GM18867 (cell line): ENCODE measurements around the gene PHYH.
"Not testable (repeated sequence)": the region's sequence is repeated elsewhere in the genome, so short reads cannot be mapped to it uniquely, and the experiment has no call there.

Experiments
- ATAC-seq: cut with Tn5 transposase; IDR thresholded peaks from one replicate; pipeline ENCODE4 v1.9.1; 2021; ENCODE audit warnings: mild to moderate bottlenecking, moderate library complexity; ENCODE audit not compliant: unreplicated experiment

PHYH gene

DNA sequence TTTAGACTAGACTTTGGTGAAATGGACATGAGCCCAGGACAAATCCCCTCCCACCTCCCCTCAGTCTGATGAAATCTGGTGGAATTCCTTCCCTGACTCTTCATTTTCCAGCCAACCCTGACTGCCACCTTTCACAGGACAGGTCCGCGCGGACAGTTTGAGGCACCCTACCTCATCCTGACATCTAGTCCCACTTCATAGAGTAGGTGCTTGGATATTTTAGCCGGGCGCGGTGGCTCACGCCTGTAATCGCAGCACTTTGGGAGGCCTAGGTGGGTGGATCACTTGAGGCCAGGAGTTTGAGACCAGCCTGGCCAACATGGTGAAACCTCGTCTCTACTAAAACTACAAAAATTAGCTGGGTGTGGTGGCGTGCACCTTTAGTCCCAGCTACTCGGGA lies 23.7 kb downstream of the PHYH start:
- ATAC-seq, result not testable (repeated sequence)

DNA sequence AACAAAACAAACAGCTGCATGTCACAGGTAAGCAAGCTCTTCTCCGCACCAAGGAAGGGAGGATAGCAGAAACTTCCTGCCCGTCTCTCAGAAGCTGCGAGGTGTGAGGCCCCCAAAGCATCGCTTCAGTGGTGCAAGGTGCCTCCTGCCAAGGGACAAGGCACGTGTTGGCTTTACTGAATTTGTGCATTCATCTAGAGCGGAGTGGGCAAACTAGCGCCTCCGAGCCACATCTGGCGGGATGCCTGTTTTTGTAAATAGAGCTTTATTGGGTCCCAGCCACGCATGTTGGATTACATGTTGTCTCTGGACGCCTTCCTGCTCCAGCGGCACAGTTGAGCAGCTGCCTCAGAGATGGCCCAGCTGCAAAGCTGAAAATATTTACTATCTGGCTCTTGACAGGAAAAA lies 27.7 kb downstream of the PHYH start:
- ATAC-seq, result peak; percentile 49

DNA sequence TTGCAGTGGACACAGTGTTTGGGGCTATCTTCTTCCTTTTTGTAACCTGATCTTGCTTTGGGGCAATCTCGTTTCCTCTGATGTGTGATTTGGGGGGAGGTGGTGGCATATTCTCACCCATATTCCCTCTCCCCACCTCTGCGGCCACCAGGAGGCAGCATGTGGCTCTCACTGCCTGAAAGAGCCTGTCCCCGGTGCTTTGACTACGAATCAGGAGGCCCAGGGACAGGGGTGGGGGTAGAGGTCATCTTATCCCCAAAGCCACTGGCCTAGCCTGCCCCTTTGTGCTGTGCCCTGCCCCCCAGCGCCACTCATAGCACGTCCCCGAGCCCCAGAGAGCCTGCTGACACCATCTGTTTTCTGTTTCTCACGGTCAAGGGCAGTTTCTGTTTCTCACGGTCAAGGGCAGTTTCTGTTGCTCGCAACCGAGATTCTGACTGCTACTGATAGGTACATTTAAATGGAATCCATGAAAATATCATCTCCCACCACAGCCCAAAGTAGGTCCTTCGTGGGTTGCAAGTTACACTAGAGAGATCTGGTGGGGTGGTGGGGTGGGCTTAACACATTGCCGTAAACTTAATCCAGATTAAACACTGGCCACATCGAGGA lies 28.2 kb downstream of the PHYH start:
- peak; percentile 83 for ATAC-seq

DNA sequence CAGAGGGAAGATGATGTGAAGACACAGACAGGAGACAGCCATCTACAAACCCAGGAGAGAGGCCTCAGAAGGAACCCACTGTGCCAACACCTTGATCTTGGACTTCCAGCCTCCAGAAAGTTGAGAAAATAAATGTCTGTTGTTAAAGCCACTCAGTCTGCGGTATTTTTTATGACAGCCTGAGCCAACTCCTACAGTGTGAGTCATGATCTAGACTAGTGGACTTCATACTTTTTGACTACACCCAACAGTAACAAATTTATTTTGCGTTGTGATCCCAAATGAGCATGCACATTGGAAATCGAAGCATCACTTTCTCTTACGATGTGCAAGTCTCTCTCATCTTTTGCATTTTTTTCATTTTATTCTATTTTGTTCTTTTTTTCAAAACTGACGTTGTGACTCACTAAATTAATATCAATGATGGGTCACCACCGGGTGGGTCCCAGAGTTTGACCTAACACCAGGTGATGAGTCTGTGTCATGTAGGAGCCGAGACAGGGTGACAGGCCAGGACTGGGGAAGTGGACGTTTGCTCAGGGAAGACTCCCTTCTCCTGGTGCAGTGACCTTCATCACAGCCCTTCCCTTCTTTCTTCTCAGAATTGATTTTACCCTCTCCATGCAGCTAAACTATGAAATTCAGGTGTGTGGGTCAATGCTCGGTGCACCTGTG lies 28.9 kb downstream of the PHYH start:
- ATAC-seq, result no peak

DNA sequence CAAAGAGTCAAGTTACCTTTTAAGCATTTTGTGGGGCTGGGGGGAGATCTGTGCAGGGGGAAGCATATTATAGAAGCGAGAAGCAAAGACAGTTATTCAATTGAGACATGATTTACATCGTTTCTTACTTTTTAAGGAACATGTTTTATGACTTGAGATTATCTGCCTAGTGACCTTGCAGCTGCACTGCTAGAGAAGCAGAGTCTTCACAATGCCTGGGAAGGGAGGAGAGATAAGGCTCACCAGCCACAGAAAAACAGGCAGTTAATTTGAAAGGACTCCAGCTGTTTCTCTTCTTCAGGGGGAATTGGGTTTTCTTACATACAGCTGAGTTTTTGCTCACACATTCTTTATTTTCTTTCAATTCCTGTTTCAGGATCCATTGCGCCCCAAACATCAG lies 31.0 kb downstream of the PHYH start:
- no peak for ATAC-seq

DNA sequence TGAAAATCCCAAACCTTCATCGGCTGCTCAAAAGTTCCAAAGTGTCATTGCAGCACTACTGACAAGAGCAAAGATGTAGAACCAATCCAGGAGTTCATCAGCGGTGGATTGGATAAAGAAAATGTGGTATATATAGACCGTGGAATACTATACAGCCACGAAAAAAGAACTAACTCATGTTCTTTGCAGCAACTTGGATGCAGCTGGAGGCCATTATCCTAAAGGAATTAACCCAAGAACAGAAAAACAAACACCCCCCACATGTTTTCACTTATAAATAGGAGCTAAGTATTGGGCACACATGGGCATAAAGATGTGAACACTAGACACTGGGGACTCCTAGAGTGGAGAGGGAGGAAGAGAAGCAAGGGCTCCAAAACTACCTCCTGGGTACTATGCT lies 31.6 kb downstream of the PHYH start:
- no peak for ATAC-seq

DNA sequence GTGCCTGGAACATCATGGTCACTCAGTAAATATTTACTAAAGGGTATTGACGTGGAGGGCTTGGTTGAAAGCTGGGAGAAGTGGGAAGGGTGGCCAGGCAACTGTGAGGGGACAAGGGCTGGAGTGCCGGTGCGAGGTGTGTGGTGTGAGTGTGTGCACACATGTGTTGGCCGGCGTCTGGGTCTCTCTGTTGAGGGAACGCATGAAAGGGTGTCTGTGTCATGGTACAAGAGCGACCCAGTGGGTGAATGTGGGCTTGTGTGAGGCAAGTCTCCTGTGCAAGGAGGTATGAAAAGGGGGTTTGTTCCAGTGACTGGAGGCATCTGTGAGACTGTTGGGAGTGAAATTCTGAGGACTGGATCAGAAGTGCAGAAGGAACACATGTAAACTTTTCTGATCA lies 36.3 kb downstream of the PHYH start:
- ATAC-seq, result no peak

DNA sequence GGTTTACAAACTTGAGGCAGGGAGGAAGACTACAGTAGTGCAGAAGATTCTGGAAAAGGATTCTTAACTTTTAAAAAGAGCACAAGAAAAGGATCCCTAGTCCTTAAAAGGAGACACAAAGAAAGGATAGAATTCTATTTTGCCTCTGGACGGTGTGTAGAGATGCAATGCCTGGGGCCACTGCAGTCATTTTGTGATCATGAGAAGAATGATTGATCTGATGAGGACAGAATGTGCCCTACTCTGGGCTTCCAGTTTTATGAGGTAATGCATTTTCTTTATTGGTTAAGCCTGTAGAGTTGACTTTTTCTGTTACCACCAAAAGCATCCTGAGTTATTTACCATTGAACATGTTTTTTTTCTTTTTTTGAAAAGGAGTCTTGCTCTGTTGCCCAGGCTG lies 37.4 kb downstream of the PHYH start:
- no peak for ATAC-seq

DNA sequence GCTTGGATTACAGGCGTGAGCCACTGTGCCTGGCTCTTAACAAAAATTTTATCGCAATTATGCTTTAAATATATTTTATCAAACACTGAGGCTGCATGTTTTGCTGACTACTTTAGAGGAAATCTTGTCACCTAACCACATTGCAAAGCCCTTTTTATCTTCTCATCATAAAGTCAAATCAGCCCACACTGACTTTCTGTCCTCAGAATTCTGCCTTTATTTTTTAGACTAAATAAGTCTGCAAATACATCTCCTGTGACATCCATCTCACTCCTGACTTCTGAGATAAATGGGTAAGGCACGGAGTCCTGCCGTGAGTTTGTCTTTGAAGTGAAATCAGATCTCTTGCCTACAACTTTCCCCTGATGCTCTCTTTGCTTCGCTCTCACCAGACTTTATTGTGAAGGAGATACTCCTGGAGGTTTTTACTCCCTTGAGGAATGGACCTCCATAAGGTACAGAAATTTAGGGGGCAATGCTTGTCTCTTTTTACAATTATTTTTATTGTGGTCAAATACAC lies 42.2 kb downstream of the PHYH start:
- ATAC-seq, result no peak

DNA sequence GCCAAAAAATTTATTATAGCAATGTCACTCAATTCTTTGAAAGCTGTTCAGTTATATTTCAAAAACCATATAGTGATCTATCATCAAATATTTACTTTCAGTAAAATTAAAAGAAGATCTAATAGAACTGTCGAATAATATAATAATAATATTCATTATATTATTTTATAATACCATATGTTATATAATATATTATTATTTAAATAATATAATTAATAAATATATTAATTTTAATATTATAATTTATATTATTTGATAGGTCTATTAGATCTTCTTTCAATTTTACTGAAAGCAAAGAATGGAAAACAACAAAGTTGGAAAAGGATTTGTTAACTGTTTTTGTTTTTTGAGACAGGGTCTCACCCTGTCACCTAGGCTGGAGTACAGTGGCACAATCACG lies 43.2 kb downstream of the PHYH start:
- ATAC-seq, result no peak

DNA sequence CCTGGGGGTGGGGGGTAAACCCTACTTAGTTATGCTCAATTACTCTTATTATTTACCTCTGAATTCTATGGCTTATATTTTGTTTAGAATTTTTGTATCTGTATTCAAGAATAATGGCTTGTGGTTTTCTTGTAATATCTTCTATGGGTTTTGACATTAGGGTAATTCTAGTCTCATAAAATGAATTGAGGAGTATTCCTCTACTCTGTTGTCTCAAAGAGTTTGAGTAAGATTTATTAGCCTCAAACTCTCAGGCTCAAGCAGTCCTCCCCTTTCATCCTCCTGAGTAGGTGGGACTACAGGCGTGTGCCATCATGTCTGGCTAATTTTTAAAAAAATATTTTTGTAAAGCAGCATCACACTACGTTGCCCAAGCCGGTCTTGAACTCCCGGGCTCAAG lies 46.1 kb downstream of the PHYH start:
- no peak for ATAC-seq

DNA sequence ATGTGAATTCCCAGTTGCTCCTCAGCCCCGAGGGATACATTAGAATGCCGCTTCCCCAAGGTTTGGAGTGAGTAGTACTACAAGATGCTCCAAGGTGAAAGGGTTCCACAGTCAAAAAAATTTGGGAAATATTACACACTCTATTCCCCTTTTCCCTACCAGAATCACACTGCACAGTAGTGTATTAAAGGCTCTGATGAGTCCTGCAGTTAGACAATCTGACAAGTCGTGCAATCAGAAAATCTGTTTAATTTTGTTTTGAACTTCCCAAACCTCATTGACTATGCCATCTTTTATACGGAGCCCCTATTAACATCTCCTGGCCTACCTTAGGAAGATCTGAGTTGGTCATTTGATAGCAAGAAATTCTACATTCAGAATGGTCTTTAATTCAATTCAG lies 52.1 kb downstream of the PHYH start:
- ATAC-seq, result no peak

DNA sequence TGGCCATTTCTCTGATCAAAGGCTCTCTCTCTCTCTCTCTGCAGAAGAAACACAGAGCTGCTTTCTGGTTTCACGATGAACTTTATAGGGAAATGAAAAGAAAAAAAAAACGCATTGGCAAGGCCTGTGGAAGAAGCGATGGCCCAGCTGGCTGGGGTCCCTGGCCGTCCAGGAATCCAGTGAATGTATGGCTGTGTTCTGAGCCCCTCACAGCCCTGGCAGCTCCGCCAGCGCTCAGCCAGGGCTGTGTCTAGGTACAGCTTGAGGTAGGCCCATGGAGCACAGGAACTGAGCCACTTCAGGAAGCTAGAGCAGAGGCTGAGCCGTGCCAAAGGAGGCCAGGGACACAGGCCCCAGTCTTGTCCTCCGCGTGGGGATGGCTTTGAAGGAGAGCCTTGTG lies 52.6 kb downstream of the PHYH start:
- ATAC-seq, result no peak

DNA sequence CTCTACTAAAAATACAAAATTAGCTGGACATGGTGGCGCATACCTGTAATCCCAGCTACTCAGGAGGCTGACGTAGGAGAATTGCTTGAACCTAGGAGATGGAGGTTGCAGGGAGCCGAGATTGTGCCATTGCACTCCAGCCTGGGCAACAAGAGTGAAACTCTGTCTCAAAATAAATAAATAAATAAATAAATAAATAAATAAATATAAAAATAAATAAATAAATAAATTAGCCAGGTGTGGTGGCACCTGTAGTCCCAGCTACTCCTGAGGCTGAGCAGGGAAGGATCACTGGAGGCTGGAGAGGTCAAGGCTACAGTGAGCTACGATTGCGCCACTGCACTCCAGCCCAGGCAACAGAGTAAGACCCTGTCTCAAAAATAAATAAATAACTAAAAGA lies 57.6 kb downstream of the PHYH start:
- ATAC-seq, result not testable (repeated sequence)

DNA sequence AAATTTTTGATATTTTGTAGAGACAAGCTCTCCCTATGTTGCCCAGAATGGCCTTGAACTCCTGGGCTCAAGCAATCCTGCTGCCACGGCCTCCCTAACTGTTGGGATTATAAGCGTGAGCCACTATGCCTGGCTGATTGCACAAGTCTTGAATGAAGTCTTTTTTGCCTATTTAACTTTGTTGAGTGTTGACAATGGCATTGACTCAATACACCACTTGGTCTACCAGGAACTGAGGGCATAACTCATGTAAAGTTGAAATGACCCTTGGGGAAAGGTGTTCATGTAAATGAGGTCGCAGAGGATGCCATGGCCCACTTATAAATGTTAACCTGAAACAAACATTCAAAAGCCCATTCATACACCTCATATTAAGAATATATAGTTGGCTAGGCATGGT lies 58.3 kb downstream of the PHYH start:
- no peak for ATAC-seq

DNA sequence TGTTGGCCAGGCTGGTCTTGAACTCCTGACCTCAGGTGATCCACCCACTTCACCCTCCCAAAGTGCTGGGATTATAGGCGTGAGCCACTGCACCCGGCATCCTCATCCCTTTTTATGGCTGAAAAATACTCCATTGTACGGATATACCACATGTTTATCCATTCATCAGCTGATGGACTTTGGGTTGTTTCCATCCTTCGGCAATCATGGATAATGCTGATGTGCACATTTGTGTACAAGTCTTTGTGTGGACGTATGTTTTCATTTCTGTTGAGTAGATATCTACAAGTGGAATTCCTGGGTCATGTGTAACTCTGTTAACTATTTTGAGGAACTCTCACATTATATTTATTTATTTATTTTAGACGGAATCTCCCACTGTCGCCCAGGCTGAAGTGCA lies 59.9 kb downstream of the PHYH start:
- no peak for ATAC-seq

DNA sequence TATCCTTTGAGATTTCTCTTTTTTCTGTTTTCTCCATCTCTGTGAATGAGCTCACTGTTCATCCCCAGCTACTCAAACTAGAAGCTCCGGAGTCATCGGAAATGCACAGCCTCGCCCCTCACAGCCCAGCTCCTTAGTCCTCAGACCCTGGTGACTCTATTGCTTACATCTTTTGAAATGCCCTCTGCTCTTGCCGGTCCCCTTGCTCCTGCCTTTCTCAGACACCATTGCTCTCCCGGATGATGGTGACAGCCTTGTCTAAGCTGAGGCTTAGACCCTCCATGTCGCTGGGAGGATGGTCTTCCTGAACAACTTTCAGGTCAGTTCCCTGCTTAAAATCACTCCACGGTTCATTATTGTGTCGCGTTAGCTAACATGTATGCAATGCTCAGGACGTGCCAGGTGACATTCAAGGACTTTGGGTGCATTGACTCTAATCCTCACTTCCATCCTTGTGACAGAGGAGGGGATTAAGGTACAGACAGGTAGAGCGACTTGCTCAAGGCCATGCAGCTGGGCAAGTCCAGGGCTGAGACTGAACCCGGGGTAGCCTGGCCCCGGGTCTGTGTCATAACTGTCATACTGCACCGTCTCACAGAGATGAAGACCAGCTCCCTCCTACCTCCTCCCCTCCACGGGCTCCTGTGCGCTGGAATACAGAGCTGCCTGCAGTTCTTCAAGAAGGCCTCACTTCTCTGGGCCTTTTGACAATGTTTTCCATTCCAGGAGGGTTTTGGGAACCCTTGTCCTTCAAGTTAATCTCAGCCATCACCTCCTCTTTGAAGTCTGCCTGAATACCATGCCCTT lies 61.4 kb downstream of the PHYH start:
- no peak for ATAC-seq

DNA sequence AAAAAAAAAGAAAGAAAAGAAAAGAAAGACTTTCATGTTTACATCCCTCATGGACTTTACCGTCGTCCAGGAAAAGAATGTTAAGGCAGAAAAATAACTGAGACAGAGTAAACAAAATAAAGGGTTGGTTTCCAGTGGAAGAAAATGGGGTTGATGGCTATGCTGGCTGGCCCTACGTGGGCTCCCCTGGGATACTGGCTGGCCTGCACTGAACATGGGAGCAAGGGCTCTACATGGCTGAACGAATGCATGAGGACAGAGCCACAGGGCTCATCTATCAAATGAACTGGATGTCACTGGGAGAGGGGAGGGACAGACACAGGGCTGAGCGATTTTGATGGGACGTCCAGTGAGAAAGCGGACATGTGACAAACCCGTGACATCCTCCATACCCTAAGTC lies 63.2 kb downstream of the PHYH start:
- ATAC-seq, result no peak

DNA sequence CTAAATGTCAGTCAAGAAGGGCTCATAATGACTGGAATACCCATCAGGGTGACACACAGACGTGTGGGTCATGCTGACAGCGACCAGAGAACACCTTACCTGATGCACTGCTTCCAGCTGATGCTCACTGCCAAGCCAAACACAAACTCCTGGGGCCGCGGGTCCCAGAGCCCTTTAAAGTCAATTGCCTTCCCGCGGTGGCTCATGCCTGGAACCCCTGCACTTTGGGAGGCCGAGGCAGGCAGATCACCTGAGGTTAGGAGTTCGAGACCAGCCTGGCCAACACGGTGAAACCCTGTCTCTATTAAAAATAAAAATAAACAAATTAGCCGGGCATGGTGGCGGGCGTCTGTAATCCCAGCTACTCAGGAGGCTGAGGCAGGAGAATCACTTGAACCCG lies 65.1 kb downstream of the PHYH start:
- not testable (repeated sequence) for ATAC-seq

DNA sequence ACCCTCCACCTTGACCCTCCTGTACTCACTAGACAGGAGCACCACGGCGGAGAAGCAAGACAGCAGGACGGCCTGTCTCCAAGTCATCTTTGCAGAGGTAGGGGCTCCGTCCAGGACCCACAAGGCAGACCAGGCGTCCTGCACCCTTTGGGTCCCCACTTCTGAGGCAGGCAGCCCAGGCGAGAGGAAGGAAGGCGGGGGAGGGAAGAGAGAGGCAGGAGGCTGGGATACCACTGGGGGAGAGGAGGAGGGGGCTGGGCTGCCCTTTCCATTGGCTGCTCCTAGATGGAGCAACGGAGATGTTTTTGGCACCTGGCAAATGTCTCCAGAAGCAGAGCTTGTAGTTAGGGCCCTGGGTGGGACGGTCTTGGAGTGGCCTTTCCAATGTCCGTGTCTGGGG lies 65.7 kb downstream of the PHYH start, which contains the start of gene UCMA:
TSS of gene UCMA (minus strand) at position 203 of the 400 bp plus-strand sequence. CDS start at position 87, 116 bp downstream.
- no peak for ATAC-seq

DNA sequence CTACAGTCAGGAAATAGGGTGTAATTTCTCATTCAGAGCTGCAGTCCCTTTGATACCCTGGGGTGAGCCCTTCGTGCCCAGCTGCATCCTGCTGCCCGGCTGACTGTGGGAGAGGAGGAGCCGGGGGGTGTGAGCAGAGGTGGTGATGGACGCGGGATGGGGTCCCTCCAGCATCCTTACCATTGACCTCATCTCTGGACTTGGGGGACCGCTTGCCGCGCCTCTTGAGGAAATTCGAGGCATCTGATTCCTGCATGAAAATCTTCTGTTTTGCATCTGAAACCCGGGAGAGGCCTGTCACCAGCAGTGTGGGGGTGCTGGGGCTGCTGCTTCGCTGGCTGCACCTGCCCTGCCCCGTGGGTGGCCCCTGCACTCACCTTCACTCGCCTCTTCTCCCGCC lies 66.5 kb downstream of the PHYH start:
- ATAC-seq, result no peak

DNA sequence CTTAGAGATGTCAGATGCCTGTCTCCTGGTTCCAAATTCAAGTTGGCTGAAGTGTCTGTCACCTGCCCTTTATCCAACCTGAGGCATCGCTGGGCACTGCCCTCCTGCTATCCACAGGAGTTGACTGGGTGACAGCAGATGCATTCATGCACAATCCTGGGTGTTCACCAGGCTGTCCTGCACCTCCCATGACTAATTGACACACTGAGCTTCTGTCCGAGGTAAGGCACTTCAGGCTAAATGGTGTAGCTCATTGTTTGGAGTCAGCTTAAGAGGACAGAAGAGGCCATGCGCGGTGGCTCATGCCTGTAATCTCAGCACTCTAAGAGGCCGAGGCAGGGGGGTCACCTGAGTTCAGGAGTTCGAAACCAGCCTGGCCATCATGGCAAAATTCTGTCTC lies 68.1 kb downstream of the PHYH start:
- ATAC-seq, result no peak
